ENCODE measurements around the gene KCNAB1.

GRCh38 chr3:156400062-156400461 lies 279.7 kb downstream of the KCNAB1 start:
- no peak for TF ChIP-seq CTCF (conservative IDR thresholded peaks at IDR 0.05; ENCODE audit: low read depth, low read length)
- TF ChIP-seq EZH2 (IDR thresholded peaks at IDR 0.05; ENCODE audit: borderline replicate concordance, low read depth, low read length, poor library complexity, severe bottlenecking), result no peak
